HepG2 (cell line): Measurements from ENCODE around the gene PATZ1. TPM values are rescaled to one million over a fixed set of nuclear protein-coding genes. Genes with fewer than 3 reads are reported as not detected.

Experiments used
- ATF7-NPFF ChIP-seq: sonication (generic); formaldehyde crosslinking; IDR thresholded peaks from 2 replicates; pipeline ENCODE4 v1.8.1; 2023; ENCODE audit warnings: mild to moderate bottlenecking, low read depth, missing genetic modification reagents, moderate library complexity
- CAMTA2 ChIP-seq: sonication (generic); formaldehyde crosslinking; IDR thresholded peaks from 2 replicates; pipeline ENCODE4 v1.4.0; 2020; ENCODE audit warnings: mild to moderate bottlenecking, missing genetic modification reagents, borderline replicate concordance
- EED ChIP-seq: sonication (generic); formaldehyde crosslinking; IDR thresholded peaks from 2 replicates; pipeline ENCODE4 v1.5.0; 2020; ENCODE audit warnings: mild to moderate bottlenecking, missing genetic modification reagents
- FOXK1 ChIP-seq: sonication (generic); formaldehyde crosslinking; IDR thresholded peaks from 2 replicates; pipeline ENCODE4 v1.4.0; 2020; ENCODE audit warnings: low read depth, missing genetic modification reagents, borderline replicate concordance
- NBN ChIP-seq: fragments of 450-650 bp; conservative IDR thresholded peaks from 2 replicates; pipeline ENCODE4 v1.6.1; 2017
- NPAS2 ChIP-seq: sonication (generic); formaldehyde crosslinking; IDR thresholded peaks from 2 replicates; pipeline ENCODE4 v1.8.0; 2022; ENCODE audit warnings: mild to moderate bottlenecking, missing genetic modification reagents, borderline replicate concordance
- ONECUT2 ChIP-seq: sonication (generic); formaldehyde crosslinking; IDR thresholded peaks from 2 replicates; pipeline ENCODE4 v1.4.0; 2020; ENCODE audit warnings: missing genetic modification reagents
- SIX1 ChIP-seq: sonication (generic); formaldehyde crosslinking; IDR thresholded peaks from 2 replicates; pipeline ENCODE4 v1.4.0; 2020; ENCODE audit warnings: missing genetic modification reagents, borderline replicate concordance
- SNAI1 ChIP-seq: sonication (generic); formaldehyde crosslinking; IDR thresholded peaks from 2 replicates; pipeline ENCODE4 v1.5.0; 2020; ENCODE audit warnings: mild to moderate bottlenecking, missing genetic modification reagents, borderline replicate concordance
- SP4 ChIP-seq: sonication (generic); formaldehyde crosslinking; IDR thresholded peaks from 2 replicates; pipeline ENCODE4 v1.8.1; 2023; ENCODE audit warnings: mild to moderate bottlenecking, missing genetic modification reagents
- ZBTB26 ChIP-seq: IDR thresholded peaks from 2 replicates; pipeline ENCODE4 v1.6.1; 2016; ENCODE audit warnings: missing compliant biosample characterization, missing genetic modification reagents, borderline replicate concordance
- ZNF235 ChIP-seq: sonication (generic); formaldehyde crosslinking; IDR thresholded peaks from 2 replicates; pipeline ENCODE4 v1.8.1; 2023; ENCODE audit warnings: mild to moderate bottlenecking, missing genetic modification reagents, borderline replicate concordance
- ZNF251 ChIP-seq: sonication (generic); formaldehyde crosslinking; IDR thresholded peaks from 2 replicates; pipeline ENCODE4 v1.9.0; 2021; ENCODE audit warnings: mild to moderate bottlenecking, missing genetic modification reagents
- ZNF512 ChIP-seq: sonication (generic); formaldehyde crosslinking; IDR thresholded peaks from 2 replicates; pipeline ENCODE4 v1.4.0; 2020; ENCODE audit warnings: mild to moderate bottlenecking, missing genetic modification reagents
- ZNF775 ChIP-seq: sonication (generic); formaldehyde crosslinking; IDR thresholded peaks from 2 replicates; pipeline ENCODE4 v1.4.0; 2020; ENCODE audit warnings: missing genetic modification reagents, mild to moderate bottlenecking, moderate library complexity, borderline replicate concordance
- polyA plus RNA-seq, 8 experiments: library from polyadenylated mRNA; depleted of rRNA in 3 of 8; stranded (reverse) in 7 of 8; unstranded in 1 of 8; fragments of >200 nt; fragmentation: Illumina TruSeq in 4 of 8; extraction: Trizol in 4 of 8; gene quantifications; 2 replicates each; pipeline versions ENCODE4 v1.2.1 to v1.2.3, GENCODE V29; 2011 to 2016; ENCODE audit warnings: low read depth in 4 of 8, missing spikeins in 1 of 8, mixed read lengths in 1 of 8; ENCODE audit not compliant: insufficient read depth in 1 of 8
- total RNA-seq, 5 experiments: library from RNA; depleted of rRNA; stranded (reverse); fragments of >200 nt; fragmentation: Illumina TruSeq; extraction: Trizol; gene quantifications; 2 replicates each; pipeline ENCODE4 v1.2.3, GENCODE V29; 2016; ENCODE audit warnings: low read depth in 1 of 5
- TF ChIP-seq, protein P1 (sequence below): sonication (generic); formaldehyde crosslinking; IDR thresholded peaks from 2 replicates; pipeline ENCODE4 v1.5.1; 2020; ENCODE audit warnings: missing genetic modification reagents, mild to moderate bottlenecking, borderline replicate concordance
- TF ChIP-seq, protein P2 (sequence below): fragments of 450-650 bp; IDR thresholded peaks from 2 replicates; pipeline ENCODE4 v1.6.1; 2017
- TF ChIP-seq, protein P3 (sequence below): sonication (generic); formaldehyde crosslinking; IDR thresholded peaks from 2 replicates; pipeline ENCODE4 v1.4.0; 2020; ENCODE audit warnings: missing genetic modification reagents
- TF ChIP-seq, protein P4 (sequence below): sonication (generic); formaldehyde crosslinking; IDR thresholded peaks from 2 replicates; pipeline ENCODE4 v1.4.0; 2020; ENCODE audit warnings: low read depth, mild to moderate bottlenecking, missing genetic modification reagents

The PATZ1 gene
- total and polyA plus RNA-seq, 2 of the 13 experiments (the other 11 are each of a cell fraction or from before 2014, with no cell fraction given): 24.9 to 30.5 TPM

GRCh38 chr22:31350410-31350863 lies 4.3 kb upstream of the PATZ1 start (continued):
- no peak for TF ChIP-seq CAMTA2 (CRISPR knock-in tag)
- TF ChIP-seq SP4 (CRISPR knock-in tag): no peak
- TF ChIP-seq ZNF512 (CRISPR knock-in tag): no peak
- TF ChIP-seq, protein P1, sequence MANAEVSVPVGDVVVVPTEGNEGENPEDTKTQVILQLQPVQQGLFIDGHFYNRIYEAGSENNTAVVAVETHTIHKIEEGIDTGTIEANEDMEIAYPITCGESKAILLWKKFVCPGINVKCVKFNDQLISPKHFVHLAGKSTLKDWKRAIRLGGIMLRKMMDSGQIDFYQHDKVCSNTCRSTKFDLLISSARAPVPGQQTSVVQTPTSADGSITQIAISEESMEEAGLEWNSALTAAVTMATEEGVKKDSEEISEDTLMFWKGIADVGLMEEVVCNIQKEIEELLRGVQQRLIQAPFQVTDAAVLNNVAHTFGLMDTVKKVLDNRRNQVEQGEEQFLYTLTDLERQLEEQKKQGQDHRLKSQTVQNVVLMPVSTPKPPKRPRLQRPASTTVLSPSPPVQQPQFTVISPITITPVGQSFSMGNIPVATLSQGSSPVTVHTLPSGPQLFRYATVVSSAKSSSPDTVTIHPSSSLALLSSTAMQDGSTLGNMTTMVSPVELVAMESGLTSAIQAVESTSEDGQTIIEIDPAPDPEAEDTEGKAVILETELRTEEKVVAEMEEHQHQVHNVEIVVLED (CRISPR knock-in tag): no peak
- TF ChIP-seq ZNF775 (CRISPR knock-in tag): 0 out of 2 replicates have a peak, but pooled peaks have one; percentile 49
- no peak for TF ChIP-seq ZBTB26 (CRISPR knock-in tag)
- TF ChIP-seq, protein P2, sequence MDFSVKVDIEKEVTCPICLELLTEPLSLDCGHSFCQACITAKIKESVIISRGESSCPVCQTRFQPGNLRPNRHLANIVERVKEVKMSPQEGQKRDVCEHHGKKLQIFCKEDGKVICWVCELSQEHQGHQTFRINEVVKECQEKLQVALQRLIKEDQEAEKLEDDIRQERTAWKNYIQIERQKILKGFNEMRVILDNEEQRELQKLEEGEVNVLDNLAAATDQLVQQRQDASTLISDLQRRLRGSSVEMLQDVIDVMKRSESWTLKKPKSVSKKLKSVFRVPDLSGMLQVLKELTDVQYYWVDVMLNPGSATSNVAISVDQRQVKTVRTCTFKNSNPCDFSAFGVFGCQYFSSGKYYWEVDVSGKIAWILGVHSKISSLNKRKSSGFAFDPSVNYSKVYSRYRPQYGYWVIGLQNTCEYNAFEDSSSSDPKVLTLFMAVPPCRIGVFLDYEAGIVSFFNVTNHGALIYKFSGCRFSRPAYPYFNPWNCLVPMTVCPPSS: no peak
- no peak for TF ChIP-seq SIX1 (CRISPR knock-in tag)
- no peak for TF ChIP-seq ZNF251 (CRISPR knock-in tag)
- TF ChIP-seq, protein P3, sequence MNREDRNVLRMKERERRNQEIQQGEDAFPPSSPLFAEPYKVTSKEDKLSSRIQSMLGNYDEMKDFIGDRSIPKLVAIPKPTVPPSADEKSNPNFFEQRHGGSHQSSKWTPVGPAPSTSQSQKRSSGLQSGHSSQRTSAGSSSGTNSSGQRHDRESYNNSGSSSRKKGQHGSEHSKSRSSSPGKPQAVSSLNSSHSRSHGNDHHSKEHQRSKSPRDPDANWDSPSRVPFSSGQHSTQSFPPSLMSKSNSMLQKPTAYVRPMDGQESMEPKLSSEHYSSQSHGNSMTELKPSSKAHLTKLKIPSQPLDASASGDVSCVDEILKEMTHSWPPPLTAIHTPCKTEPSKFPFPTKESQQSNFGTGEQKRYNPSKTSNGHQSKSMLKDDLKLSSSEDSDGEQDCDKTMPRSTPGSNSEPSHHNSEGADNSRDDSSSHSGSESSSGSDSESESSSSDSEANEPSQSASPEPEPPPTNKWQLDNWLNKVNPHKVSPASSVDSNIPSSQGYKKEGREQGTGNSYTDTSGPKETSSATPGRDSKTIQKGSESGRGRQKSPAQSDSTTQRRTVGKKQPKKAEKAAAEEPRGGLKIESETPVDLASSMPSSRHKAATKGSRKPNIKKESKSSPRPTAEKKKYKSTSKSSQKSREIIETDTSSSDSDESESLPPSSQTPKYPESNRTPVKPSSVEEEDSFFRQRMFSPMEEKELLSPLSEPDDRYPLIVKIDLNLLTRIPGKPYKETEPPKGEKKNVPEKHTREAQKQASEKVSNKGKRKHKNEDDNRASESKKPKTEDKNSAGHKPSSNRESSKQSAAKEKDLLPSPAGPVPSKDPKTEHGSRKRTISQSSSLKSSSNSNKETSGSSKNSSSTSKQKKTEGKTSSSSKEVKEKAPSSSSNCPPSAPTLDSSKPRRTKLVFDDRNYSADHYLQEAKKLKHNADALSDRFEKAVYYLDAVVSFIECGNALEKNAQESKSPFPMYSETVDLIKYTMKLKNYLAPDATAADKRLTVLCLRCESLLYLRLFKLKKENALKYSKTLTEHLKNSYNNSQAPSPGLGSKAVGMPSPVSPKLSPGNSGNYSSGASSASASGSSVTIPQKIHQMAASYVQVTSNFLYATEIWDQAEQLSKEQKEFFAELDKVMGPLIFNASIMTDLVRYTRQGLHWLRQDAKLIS (CRISPR knock-in tag): no peak
- TF ChIP-seq NBN: no peak
- 0 out of 2 replicates have a peak, but pooled peaks have one; percentile 18 for TF ChIP-seq ONECUT2 (CRISPR knock-in tag)
- TF ChIP-seq, protein P4, sequence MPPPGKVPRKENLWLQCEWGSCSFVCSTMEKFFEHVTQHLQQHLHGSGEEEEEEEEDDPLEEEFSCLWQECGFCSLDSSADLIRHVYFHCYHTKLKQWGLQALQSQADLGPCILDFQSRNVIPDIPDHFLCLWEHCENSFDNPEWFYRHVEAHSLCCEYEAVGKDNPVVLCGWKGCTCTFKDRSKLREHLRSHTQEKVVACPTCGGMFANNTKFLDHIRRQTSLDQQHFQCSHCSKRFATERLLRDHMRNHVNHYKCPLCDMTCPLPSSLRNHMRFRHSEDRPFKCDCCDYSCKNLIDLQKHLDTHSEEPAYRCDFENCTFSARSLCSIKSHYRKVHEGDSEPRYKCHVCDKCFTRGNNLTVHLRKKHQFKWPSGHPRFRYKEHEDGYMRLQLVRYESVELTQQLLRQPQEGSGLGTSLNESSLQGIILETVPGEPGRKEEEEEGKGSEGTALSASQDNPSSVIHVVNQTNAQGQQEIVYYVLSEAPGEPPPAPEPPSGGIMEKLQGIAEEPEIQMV (CRISPR knock-in tag): no peak
- TF ChIP-seq ZNF235: no peak
- no peak for TF ChIP-seq EED (CRISPR knock-in tag)
- no peak for TF ChIP-seq NPAS2 (CRISPR knock-in tag)
- TF ChIP-seq ATF7-NPFF (CRISPR knock-in tag): no peak
- no peak for TF ChIP-seq FOXK1 (CRISPR knock-in tag)
- TF ChIP-seq SNAI1: no peak
